Chondrocyte (in vitro differentiated cells): Measurements from ENCODE around the gene DIS3L2. TPM values are rescaled to one million over a fixed set of nuclear protein-coding genes. Genes with fewer than 3 reads are reported as not detected.

ENCODE experiments used
- DNase-seq: peaks from one replicate; pipeline ENCODE4 v3.0.0; 2021; ENCODE audit warnings: mixed read lengths, low spot score
- H3K27ac Mint-ChIP-seq: one replicate; pipeline ENCODE4 v1.8.0; 2021; ENCODE audit warnings: mild to moderate bottlenecking, moderate library complexity, mixed read lengths; ENCODE audit not compliant: unreplicated experiment
- H3K27me3 Mint-ChIP-seq: 2 replicates; pipeline ENCODE4 v1.8.0; 2021; ENCODE audit warnings: low read depth, mixed read lengths
- H3K36me3 Mint-ChIP-seq: 2 replicates; pipeline ENCODE4 v1.8.0; 2021; ENCODE audit warnings: low read depth, mixed read lengths
- H3K4me1 Mint-ChIP-seq: 2 replicates; pipeline ENCODE4 v1.8.0; 2021; ENCODE audit warnings: low read depth, mild to moderate bottlenecking, mixed read lengths
- H3K4me3 Mint-ChIP-seq: one replicate; pipeline ENCODE4 v1.8.0; 2021; ENCODE audit warnings: mild to moderate bottlenecking, moderate library complexity, mixed read lengths; ENCODE audit not compliant: unreplicated experiment
- H3K9me3 Mint-ChIP-seq: 2 replicates; pipeline ENCODE4 v1.8.0; 2021; ENCODE audit warnings: low read depth, mixed read lengths
- CTCF ChIP-seq: fragments of 200-600 bp; sonication (generic); IDR thresholded peaks from 2 replicates; pipeline ENCODE4 v1.5.0; 2021; ENCODE audit warnings: antibody characterized with exemption, mild to moderate bottlenecking, moderate library complexity
- total RNA-seq: library from RNA; stranded (reverse); gene quantifications from 3 replicates; pipeline ENCODE4 v1.2.1, GENCODE V29; 2021

Gene DIS3L2
- total RNA-seq, 1 donor from 2014 or later = 17.5 TPM

- no peak for TF ChIP-seq CTCF
- Mint-ChIP-seq H3K27ac (no peak overlapping the region), H3K27me3 (no peaks in the 10 kb centered on the region), H3K4me1 (no peaks in the 10 kb centered on the region), H3K9me3 (no peaks in the 10 kb centered on the region), H3K36me3 (peaks cover 8% of the 10 kb centered on the region), H3K4me3 (no peak overlapping the region)
- DNase-seq = no peak
These were observed 254.5 kb downstream of the DIS3L2 start for GRCh38 chr2:232216028-232216427.

GRCh38 chr2:232218778-232219495, 257.4 kb downstream of the DIS3L2 start:
- no peaks in the 10 kb centered on the region for H3K4me1 Mint-ChIP-seq
- no peak overlapping the region for H3K27ac Mint-ChIP-seq
- H3K36me3 Mint-ChIP-seq = peaks cover 6% of the 10 kb centered on the region
- H3K9me3 Mint-ChIP-seq = no peaks in the 10 kb centered on the region
- no peak for TF ChIP-seq CTCF
- DNase-seq = no peak
- no peaks in the 10 kb centered on the region for H3K27me3 Mint-ChIP-seq
- no peak overlapping the region for H3K4me3 Mint-ChIP-seq

GRCh38 chr2:232219496-232219870, 258.0 kb downstream of the DIS3L2 start:
- H3K27me3 Mint-ChIP-seq = no peaks in the 10 kb centered on the region
- H3K36me3 Mint-ChIP-seq = peaks cover 6% of the 10 kb centered on the region
- H3K4me3 Mint-ChIP-seq = no peak overlapping the region
- TF ChIP-seq CTCF = no peak
- DNase-seq = no peak
- H3K27ac Mint-ChIP-seq = no peak overlapping the region
- no peaks in the 10 kb centered on the region for H3K4me1 Mint-ChIP-seq
- no peaks in the 10 kb centered on the region for H3K9me3 Mint-ChIP-seq

- Mint-ChIP-seq H3K27ac (no peak overlapping the region), H3K36me3 (peaks cover 6% of the 10 kb centered on the region), H3K4me3 (no peak overlapping the region), H3K9me3 (no peaks in the 10 kb centered on the region), H3K27me3 (no peaks in the 10 kb centered on the region), H3K4me1 (no peaks in the 10 kb centered on the region)
- DNase-seq = no peak
- no peak for TF ChIP-seq CTCF
These were observed 258.4 kb downstream of the DIS3L2 start for GRCh38 chr2:232219932-232220331.

- Mint-ChIP-seq H3K36me3 (peaks cover 5% of the 10 kb centered on the region), H3K4me1 (peaks cover 8% of the 10 kb centered on the region), H3K9me3 (no peaks in the 10 kb centered on the region), H3K27me3 (no peaks in the 10 kb centered on the region), H3K4me3 (no peak overlapping the region), H3K27ac (no peak overlapping the region)
- TF ChIP-seq CTCF = no peak
- no peak for DNase-seq
These were observed 263.9 kb downstream of the DIS3L2 start for GRCh38 chr2:232225429-232225828.
